ENCODE measurements around the gene SC5D.

The SC5D gene

DNA sequence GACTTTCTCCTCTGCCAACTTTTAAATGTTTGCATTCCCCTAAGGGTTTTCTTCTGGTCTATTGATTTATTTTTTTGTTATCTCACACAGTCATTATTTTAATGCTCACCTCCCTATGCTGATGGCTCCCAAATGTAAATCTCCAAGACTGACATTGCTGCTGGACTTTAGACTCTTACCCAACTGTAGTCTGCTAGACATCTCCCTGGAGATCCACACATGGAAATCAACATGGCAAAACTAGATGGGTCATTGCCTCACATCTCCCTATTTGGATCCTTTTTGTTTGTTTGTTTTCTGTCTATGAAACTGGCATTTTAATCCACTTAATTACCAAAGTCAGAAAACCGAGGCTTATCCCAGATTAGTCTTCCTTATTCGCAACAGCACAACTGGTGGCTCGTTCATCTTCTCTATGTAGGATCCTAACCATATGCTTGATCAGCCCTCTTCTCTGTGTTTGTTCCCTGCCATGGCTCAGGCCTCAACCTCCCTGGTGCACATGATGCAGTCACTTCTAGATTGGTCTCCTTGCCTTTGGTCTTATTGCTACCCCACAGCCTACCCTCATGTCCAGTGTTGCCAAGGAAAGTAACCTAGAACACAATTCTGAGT is 37.3 kb downstream of the SC5D start:
- DNase-seq = no peak

DNA sequence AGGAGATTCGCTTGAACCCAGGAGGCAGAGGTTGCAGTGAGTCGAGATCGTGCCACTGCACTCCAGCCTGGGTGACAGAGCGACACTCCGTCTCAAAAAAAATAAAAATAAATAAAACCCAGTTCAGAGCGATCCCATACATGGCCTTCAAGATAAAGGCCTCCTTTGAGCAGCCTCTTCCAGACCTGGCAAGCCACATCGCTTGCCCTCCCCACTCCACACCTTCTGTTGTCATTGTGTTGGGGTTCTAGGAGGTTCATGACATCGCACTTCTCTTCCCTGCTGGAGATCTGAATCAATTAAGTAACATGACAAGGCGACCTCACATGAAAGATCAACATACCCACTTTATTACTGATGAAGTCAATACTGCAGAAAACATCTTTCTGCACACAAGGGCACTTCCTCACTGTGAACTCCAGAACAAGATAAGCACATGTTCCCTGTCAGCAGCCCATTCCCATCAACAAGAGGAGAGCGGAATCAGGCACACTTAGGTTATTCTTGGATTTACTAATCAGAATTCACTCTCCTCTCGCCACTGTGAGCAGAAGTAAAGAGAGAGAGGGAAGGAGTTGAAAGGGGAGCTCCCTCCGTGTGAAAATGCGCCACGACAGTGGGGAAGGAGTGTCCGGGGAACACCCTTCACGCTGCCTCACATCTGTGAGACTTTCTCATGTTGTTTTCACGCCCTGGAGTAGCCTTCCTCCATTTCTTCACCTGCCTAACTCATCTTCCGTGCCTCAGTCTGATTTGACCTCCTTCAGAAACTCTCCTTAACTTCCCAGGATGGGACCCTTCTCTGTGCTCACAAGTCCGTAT is 38.3 kb downstream of the SC5D start:
- DNase-seq = no peak

GRCh38 chr11:121334973-121335710 is 42.6 kb downstream of the SC5D start:
- no peak for DNase-seq

DNA sequence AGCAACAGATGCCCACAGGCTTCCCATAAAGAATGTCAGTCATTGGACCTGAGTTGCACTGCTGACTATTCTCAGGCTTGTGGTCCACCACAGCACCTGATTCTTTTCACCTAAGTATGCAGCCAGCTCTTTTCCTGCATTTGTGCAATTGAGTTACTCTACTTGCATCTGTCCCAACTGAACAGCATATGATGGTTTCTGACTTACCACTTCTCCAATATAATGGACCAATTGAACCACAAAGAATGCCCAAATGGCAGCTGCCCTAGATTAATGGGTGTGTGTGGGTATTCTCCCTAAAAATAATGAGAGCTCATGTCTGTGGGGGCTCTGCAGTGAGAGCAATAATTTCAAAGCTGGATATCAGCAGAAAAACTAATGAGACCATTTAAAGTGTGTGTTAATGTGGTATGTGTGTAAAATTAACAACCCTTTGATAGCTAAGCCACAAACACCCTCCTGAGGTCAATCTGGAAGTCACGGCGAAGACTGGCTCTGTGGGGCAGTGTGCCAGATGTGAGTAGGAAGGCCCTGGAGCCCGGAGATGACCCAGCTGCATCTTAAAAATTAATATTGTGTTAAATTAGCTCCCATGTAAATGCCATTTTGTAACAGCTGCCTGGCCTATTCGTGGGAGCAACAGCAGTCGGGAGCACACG is 43.8 kb downstream of the SC5D start:
- DNase-seq = no peak

DNA sequence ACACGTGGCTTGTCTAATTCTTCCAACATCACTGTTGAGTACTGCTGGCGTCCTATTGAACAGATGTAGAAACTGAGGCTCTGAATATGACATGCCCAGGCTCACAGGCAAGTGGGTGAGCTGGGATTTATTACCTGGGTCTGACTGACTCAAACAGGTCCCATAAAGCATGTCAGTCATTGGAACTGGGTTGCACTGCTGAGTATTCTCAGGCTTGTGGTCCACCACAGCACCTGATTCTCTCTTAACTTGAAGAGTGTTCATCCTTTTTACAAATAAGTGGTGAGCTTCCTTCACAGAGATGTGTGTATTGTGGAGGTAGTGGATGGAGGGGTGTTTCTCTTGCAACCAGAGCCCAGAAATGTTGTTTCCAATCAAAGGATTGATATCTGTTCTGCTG is 44.5 kb downstream of the SC5D start:
- DNase-seq = no peak

- peak; percentile 53 for DNase-seq
Observed at GRCh38 chr11:121337740-121338272, 45.2 kb downstream of the SC5D start.

DNA sequence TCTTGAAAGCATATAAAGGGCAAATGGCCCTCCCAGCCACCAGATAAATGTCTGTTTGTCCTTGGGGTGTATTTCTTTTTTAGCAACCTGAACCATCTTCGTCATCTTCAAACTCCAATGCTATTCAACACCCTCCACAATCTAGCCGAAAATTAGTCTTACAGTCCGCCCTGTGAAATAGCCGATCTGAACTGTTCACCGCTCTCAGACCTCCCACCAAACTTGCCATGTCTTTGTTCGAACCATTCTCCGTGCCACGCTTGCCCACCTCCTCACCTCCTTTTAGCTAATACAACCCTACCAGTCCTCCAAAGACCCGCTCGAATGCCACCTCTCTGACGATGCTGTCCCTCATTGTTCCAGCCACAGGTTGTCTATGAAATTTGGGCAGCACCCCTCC is 46.0 kb downstream of the SC5D start:
- no peak for DNase-seq

GRCh38 chr11:121340032-121340580 is 47.5 kb downstream of the SC5D start:
- DNase-seq = peak; percentile 63

GRCh38 chr11:121341609-121342008 is 49.0 kb downstream of the SC5D start:
- DNase-seq = no peak

DNA sequence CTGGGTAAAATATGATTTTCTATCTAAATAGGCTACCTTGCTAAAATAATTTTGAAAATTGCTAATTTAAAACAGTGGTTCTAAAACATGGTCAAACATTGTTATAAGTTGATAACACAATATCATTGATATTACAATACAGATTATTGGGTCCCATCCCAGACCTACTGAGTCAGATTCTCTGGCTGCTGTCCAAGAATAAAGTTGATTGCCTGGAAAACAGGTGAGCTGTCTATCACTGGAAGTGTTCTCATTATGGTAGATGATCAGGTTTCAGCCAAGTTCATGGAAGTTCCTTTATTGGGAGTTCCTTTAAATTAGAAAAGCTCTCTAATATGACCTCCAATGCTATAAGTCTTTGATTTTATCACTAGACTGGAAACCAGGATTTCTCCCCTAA is 52.3 kb downstream of the SC5D start:
- DNase-seq = no peak

- DNase-seq = peak; percentile 44
Observed at GRCh38 chr11:121347094-121347493, 54.5 kb downstream of the SC5D start.

GRCh38 chr11:121347813-121348212 is 55.2 kb downstream of the SC5D start:
- no peak for DNase-seq

DNA sequence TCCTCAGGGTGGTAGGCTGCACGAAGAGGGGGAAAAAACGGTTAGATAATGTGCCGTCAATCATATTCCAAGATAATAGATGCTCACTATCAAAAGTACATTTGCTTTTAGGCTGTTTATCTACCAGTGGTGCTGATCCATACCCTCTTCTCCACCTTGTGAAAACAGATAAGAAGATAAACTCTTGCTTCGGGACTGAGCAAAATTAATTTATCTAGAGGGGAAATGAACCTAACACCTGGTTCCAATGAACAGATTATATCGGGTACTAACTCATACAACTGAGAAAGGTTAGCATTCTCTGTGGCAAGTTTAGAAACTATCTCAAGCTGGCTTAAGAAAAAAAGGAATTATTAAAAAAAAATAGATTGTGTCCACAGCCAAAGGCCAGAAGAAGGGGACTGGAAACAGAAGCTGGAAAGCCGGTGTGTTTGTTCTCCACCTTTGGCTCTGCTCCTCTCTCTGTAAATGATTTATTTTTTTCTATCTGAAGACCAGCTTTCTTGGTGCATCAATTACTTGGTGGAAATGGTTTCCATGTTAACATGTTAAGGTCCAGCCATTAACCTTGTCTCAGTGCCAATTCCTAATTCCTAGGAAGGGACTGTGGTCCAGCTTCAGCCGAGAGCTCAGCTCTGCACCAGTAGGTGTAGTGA is 55.8 kb downstream of the SC5D start:
- DNase-seq = no peak

- DNase-seq = no peak
Observed at GRCh38 chr11:121349790-121350189, 57.2 kb downstream of the SC5D start.

DNA sequence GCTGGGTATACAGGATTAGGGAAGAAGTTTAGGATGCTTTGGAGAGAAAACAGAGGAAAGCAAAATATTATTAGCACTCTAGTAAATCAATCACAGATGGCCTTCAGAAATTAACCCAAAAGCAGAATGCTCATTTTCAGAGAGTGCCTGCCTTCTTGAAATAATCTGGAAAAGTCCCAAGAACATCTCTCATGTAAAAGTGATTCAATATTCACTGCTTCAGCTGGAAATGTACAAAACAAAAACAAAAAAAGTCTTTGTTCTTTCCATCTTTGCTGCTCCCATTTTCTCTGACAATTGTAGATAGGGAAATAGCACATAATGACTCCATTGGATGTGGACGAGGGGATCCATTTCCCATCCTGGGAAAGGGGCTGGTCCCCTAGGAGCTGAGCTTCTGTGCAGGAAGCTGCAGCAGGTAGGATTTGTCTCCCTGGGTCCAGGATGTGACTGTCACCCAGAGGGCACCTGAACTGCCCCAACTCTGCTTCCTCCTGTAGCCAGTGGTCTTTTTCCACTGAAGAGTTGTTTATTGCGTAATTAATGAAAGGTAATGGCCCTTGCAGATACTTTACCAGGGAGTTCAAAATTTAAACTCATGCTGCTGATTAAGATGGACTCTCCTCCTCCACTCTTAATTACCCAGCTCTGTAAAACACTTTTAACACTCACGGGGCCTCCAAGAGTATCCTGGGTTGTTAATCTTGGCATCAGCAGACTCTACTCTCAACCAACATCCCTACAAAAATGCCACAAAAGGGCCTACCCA is 57.9 kb downstream of the SC5D start:
- DNase-seq = no peak

- no peak for DNase-seq
Observed at GRCh38 chr11:121351083-121351630, 58.6 kb downstream of the SC5D start.

DNA sequence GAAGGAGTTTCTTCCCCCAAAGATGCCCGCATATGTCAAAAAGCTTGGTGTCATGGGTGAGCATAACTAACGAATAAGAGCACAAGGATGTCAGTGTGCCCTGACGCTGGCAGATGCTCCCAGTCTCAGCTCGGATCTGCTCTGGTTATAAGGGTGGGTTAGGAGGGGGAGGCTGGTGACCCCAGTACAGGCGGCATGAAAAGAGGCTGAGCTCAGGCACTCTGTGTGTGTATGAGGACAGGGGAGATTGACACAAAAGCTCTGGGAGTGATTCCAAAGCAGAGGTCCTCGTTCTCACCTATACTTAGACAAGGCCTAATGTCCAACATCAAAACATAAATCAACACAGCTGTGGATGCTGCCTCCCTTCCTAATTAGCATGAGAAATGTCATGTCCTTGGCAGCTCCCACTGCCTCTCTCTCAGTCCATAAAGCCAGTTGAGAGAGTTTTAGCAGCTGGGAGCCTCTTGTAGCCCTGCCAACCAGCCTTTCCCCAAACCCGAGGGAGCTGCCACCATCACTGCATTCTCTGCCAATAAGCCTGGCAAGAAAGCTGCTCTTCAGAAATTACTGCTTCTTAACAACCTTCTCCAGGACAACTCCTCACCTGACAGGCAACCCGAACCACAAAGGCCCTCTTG is 59.8 kb downstream of the SC5D start:
- no peak for DNase-seq

DNA sequence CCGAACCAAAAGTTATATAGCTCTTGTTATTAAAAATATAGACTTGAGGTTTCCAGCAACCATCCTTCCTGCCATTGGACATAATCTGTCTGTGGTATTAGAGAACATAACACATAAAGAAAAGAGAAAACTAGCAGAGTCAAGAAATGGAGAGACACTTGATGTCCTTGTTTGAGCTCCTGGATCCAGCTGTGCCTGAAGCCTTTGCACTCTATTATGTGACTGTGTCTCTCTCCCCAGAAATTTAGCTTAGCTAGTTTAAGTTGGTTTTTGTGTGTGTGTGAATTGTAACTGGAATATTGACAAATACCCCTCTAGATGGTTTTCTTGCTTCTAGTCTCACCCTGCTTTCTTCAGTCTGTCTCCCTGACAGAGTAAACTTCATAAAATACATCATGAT is 61.6 kb downstream of the SC5D start:
- no peak for DNase-seq

- no peak for DNase-seq
Observed at GRCh38 chr11:121356357-121356756, 63.8 kb downstream of the SC5D start.
